ENCODE results near the gene COL6A5.

DNA sequence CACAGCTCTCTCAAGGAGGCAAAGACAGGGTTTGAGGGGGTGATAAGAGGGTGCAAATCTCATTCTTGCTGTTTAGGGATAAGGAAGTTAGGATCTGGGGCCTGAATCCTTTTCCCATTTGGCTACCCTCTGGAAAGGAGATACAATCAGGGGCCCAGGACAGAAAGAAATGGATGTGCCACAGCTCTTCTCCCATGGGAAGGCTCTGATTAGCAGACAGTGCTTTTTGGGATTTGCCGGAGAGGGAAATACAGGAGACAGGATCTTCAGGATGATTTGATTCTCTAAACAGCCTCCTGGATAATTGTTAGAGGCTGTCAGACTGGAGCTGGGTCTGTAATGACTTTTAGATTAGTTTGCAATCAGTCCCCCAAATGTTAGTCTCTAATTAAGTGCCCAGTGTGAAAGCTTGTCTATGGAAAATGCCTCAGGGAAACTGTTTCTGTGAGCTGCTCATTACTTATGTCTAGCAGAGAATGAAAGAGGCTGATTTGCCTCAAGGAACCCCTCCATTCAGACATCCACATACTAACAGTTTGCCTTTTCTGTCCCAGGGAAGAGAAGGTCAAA, 67.6 kb downstream of the COL6A5 start:
- TF ChIP-seq, protein P1, sequence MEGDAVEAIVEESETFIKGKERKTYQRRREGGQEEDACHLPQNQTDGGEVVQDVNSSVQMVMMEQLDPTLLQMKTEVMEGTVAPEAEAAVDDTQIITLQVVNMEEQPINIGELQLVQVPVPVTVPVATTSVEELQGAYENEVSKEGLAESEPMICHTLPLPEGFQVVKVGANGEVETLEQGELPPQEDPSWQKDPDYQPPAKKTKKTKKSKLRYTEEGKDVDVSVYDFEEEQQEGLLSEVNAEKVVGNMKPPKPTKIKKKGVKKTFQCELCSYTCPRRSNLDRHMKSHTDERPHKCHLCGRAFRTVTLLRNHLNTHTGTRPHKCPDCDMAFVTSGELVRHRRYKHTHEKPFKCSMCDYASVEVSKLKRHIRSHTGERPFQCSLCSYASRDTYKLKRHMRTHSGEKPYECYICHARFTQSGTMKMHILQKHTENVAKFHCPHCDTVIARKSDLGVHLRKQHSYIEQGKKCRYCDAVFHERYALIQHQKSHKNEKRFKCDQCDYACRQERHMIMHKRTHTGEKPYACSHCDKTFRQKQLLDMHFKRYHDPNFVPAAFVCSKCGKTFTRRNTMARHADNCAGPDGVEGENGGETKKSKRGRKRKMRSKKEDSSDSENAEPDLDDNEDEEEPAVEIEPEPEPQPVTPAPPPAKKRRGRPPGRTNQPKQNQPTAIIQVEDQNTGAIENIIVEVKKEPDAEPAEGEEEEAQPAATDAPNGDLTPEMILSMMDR (conservative IDR thresholded peaks at IDR 0.05; ENCODE audit: low read depth, low read length) = no peak
- no peak for TF ChIP-seq EZH2phosphoT487 (IDR thresholded peaks at IDR 0.05; ENCODE audit: borderline replicate concordance, low read length)

Data from PC-3 (cell line).